SJCRH30 (cell line): ENCODE results near the gene FAM174C. TPM values are rescaled to one million over a fixed set of nuclear protein-coding genes. Genes with fewer than 3 reads are reported as not detected.
"Not testable (repeated sequence)": the region's sequence is repeated elsewhere in the genome, so short reads cannot be mapped to it uniquely, and the experiment has no call there.

Source experiments
- DNase-seq, 2 experiments: peaks; one replicate each; pipeline ENCODE4 v3.0.0-alpha.2; 2015 to 2020
- H3K27ac ChIP-seq: fragments of 250-450 bp; sonication (Bioruptor Pico); 2 replicates; pipeline ENCODE4 v1.5.1; 2020; ENCODE audit warnings: mild to moderate bottlenecking, moderate library complexity
- H3K27me3 ChIP-seq: fragments of 250-450 bp; sonication (Bioruptor Pico); 2 replicates; pipeline ENCODE4 v1.5.1; 2020; ENCODE audit warnings: mild to moderate bottlenecking, moderate library complexity
- H3K36me3 ChIP-seq: fragments of 250-450 bp; sonication (Bioruptor Pico); 2 replicates; pipeline ENCODE4 v1.5.1; 2020; ENCODE audit warnings: mild to moderate bottlenecking, moderate library complexity
- H3K4me1 ChIP-seq: fragments of 250-450 bp; sonication (Bioruptor Pico); 2 replicates; pipeline ENCODE4 v1.5.1; 2020; ENCODE audit warnings: mild to moderate bottlenecking, moderate library complexity
- H3K4me3 ChIP-seq: fragments of 250-450 bp; sonication (Bioruptor Pico); 2 replicates; pipeline ENCODE4 v1.5.1; 2020; ENCODE audit warnings: mild to moderate bottlenecking, moderate library complexity
- H3K9me3 ChIP-seq: fragments of 250-450 bp; sonication (Bioruptor Pico); replicated peaks from 2 replicates; pipeline ENCODE4 v1.5.1; 2020; ENCODE audit warnings: mild to moderate bottlenecking, moderate library complexity
- total RNA-seq: library from RNA; depleted of rRNA; stranded (reverse); fragments of >200 nt; shearing (Covaris generic); gene quantifications from 2 replicates; pipeline ENCODE4 v1.2.3, GENCODE V29; 2014

The FAM174C gene
- total RNA-seq, 1 experiment from 2014 or later, result 25.1 TPM

DNA sequence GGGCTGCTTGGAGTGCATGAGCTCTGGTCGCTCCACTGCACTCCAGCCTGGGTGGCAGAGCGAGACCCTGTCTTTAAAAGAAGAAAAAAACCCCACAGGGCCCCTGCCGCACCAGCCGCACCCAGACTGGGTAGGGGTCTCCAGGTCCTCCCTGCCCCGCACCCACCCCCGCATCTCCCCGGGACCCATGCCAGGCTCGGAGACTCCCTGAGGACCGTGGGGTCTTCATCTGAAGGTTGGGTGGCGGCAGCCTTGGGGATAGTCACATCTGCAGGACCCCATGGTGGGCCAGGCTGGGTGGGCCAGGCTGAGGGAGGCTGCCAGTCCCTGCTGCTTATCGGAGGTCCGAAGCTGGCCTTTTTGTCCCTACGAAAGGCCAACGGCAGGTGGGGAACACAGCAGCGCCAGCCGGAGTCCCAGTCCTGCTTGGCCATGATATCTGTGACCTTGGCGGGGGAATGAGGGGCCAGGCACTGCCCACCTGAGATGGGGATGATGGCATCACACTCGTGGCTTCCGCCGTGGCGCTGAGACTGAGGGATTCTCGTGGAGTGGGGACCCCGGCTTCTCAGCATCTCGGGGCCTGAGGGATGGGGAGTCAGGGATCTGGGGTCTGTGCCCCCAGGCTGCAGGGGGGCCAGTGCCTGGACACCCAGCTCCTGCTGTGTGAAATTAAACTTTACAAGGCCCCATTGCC, 21.4 kb downstream of the FAM174C start:
- DNase-seq, result no peak
- peaks cover 17% of the 10 kb centered on the region for H3K27me3 ChIP-seq
- no peaks in the 10 kb centered on the region for H3K36me3 ChIP-seq
- H3K27ac ChIP-seq, result no peak overlapping the region
- H3K4me3 ChIP-seq, result no peak overlapping the region
- no peaks in the 10 kb centered on the region; the same call in 1 of the 2 replicates for H3K4me1 ChIP-seq
- no peaks in the 10 kb centered on the region for H3K9me3 ChIP-seq

DNA sequence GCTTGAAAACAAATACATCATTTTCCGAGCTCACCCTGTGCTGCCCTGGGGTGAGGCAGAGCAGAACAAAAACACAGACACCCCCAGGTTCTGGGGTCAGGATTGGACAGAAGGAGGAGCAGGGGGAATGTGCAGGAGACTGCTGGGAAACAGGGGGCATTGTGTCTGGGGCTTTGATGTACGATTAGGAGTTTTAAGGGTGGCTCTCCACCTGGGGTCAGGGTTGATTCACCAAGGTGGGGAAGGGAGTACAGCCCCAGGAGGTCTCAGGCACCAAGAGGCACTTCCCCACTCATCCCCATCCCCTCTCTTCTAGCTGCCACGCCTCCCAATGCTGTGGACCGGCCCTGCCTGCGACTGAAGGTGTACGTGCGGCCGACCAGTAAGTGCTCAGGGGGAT, 22.9 kb downstream of the FAM174C start:
- Histone ChIP-seq H3K4me3 (no peak overlapping the region), H3K27ac (no peak overlapping the region), H3K27me3 (peaks cover 17% of the 10 kb centered on the region), H3K9me3 (no peaks in the 10 kb centered on the region), H3K4me1 (no peaks in the 10 kb centered on the region), H3K36me3 (no peaks in the 10 kb centered on the region)
- no peak for DNase-seq

DNA sequence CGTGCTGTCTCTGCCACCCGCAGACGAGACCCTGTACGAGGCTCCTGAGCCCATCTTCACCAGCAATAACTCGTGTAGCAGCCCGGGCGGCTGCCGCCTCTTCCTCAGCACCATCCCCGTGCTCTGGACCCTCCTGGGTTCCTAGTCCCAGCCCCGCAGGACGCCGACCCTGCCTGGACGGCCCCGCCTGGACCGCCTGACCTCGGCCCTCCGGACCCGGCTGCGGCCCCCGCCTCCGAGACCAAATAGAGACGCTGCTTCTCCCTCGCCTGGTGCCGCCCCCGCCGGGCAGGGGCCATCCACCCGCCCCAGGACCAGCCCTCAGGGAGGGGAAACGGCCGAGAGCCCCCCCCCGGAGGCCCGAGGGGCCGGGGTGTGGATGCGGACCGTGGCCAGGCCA, 24.5 kb downstream of the FAM174C start:
- no peak for DNase-seq
- Histone ChIP-seq H3K9me3 (no peaks in the 10 kb centered on the region), H3K4me1 (no peaks in the 10 kb centered on the region), H3K27ac (no peak overlapping the region), H3K27me3 (peaks cover 19% of the 10 kb centered on the region), H3K36me3 (no peaks in the 10 kb centered on the region), H3K4me3 (no peak overlapping the region)

DNA sequence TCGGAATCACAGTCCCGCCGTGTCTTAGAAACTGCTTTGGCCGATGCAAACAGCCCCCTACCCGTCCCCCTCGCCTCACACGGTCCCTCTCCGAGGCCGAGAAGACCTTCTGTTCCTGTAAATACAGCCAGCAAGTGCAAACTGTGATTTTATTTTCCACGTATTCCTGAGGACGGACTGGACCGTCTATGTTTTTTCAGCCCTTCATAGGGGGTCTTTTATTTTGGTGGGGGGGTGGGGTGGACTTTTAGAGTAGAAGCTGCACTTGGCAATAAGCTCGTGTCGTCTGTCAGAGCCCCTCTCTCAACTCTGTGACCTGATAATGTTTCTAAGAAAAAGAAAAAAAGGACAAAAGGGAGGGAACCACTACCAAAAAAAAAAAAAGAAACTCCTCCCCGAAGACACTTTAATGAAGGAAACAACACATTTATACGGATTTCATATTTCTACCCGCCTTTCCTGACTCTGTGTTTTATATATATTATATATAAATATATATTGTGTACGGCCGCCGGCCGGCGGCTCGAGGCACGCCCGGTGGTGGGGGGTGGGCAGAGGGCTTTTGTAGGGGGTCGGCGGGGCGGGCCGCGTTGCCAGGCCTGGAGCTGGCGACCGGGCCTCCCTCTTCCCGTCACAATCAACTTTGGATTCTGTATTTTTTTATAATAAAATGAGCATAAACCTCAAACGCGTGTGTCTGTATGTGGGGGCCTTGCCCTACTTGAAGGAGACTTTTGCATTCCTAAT, 25.6 kb downstream of the FAM174C start:
- Histone ChIP-seq H3K36me3 (no peaks in the 10 kb centered on the region), H3K27me3 (peaks cover 19% of the 10 kb centered on the region), H3K4me3 (no peak overlapping the region), H3K4me1 (no peaks in the 10 kb centered on the region), H3K27ac (no peak overlapping the region), H3K9me3 (no peaks in the 10 kb centered on the region)
- no peak for DNase-seq

DNA sequence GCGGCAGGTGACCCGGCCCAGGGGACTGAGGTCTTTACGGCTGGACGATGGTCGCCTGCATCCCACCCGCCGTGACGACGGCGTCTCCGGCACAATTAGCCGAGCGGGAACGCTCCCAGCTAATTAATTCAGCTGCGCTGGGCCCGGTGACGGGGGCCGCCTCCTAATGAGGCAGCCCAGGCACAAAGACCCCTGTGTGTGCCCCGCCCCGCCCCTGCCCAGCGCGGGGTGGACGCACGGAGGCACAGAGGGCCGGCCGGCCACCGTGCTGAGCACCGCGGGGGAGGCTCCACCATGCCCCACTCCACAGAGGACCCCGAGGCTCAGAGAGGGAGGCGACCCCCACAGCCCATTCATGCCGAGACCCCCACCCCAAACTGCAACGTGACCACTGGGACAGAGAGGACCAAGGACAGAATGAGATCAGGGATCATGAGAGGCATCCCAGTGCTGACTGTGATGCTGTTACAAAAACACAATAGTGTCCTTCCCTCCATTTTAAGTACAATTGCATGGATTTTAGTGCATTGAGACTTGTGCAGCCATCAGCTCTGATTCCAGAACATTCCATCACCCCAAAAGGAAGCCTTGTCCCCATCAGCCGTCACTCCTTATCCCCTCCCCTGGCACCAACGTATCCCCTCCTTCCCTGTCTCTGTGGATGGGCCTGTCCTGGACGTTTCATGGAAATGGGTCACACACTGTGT, 27.4 kb downstream of the FAM174C start:
- no peaks in the 10 kb centered on the region for H3K4me1 ChIP-seq
- no peaks in the 10 kb centered on the region for H3K9me3 ChIP-seq
- H3K27ac ChIP-seq, result no peak overlapping the region
- no peaks in the 10 kb centered on the region for H3K36me3 ChIP-seq
- H3K4me3 ChIP-seq, result no peak overlapping the region
- no peak for DNase-seq
- peaks cover 19% of the 10 kb centered on the region for H3K27me3 ChIP-seq

DNA sequence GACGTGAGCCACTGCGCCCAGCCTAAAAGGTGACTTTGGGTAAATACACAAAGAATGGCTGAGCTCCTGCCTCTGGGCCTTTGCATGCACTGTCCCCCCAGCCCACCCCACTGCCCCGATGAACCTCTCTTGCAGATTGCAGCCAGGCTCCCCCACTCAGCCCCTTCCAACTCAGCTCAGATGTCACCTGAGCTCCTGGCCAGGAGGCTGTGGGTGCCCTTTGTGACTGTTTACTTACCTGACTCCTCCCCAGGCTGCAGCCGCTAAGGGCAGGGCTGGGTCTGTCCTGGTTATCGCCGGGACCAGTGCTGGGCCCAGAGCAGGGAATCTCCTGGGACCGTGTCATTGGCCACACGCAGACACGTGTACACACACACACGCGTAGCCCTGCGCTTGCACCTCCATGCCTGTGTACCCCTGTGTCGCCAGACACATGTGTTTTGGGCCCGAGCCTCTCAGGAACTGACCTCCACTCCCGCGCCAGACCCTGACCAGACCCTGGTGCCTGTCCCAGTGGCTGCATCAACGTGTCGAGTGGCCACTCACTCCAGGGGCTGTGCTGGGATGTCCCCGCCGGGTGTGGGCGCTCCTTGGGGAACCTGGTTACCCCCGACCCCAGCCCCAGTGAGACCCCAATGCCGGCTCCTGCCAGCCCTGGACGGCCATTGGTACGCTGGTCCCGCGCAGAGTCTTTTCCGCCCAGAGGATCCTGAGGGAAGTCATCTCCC, 29.0 kb downstream of the FAM174C start:
- H3K4me1 ChIP-seq, result no peaks in the 10 kb centered on the region
- DNase-seq, result no peak
- no peak overlapping the region for H3K27ac ChIP-seq
- H3K27me3 ChIP-seq, result peaks cover 24% of the 10 kb centered on the region
- H3K4me3 ChIP-seq, result no peak overlapping the region
- no peaks in the 10 kb centered on the region for H3K9me3 ChIP-seq
- no peaks in the 10 kb centered on the region for H3K36me3 ChIP-seq

DNA sequence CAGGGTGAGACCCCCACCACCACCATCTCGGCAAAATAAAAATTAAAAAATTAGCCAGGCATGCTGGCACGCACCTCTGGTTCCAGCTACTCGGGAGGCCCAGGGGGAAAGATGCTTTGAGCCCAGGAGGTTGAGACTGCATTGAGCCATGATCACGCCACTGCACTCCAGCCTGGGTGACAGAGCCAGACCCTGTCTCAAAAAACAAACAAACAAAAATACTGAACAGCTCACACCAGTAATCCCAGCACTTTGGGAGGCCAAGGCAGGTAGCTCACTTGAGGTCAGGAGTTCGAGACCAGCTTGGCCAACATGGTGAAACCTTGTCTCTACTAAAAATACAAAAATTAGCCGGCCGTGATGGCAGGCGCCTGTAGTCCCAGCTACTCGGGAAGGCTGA, 30.0 kb downstream of the FAM174C start:
- H3K4me3 ChIP-seq, H3K4me1 ChIP-seq, H3K9me3 ChIP-seq, H3K36me3 ChIP-seq, H3K27ac ChIP-seq, DNase-seq: not testable (repeated sequence)
- H3K27me3 ChIP-seq, result peaks cover 31% of the 10 kb centered on the region

DNA sequence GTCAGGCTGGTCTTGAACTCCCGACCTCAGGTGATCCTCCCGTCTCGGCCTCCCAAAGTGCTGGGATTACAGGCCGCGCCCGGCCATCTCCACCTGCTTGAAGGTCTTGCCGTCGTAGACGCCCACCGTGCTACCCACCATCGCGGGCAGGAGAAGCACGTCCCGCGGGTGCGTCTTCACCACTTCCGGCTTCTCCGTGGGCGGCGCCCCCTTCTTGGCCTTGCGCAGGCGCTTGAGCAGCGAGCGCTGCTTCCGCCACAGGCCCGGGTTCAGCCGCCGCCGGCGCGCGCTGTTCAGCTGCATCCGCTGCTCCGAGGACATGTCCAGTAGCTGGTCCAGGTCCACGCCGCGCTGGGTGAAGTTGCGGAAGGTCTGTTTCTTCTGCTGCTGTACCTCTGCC, 32.0 kb downstream of the FAM174C start:
- H3K4me1 ChIP-seq, result peaks cover 10% of the 10 kb centered on the region
- no peak for DNase-seq
- H3K9me3 ChIP-seq, result no peaks in the 10 kb centered on the region
- H3K27ac ChIP-seq, result no peak overlapping the region
- H3K27me3 ChIP-seq, result peaks cover 29% of the 10 kb centered on the region
- H3K36me3 ChIP-seq, result no peaks in the 10 kb centered on the region
- no peak overlapping the region for H3K4me3 ChIP-seq

DNA sequence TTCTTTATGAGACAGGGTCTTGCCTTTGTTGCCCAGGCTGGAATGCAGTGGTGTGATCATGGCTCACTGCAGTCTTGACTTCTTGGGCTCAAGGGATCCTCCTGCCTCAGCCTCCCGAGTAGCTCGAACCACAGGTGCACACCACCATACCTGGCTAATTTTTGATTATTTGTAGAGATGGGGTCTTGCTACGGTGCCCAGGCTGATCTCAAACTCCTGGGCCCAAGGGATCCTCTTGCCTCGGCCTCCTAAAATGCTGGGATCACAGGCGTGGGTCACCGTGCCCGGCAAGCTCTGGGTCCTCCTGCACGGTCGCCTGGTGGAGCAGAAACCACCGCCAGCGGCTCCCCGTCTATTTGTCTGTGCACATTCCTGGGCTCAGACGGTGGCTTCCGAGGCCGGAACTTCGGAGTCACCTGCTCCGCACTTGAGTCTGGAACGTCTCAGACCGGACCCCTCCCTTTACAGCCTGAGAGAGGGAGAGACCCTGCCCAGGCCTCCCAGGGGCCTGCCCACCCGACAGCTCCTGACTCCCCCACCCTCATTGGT, 32.5 kb downstream of the FAM174C start:
- DNase-seq, result no peak
- no peak overlapping the region for H3K27ac ChIP-seq
- H3K4me3 ChIP-seq, result no peak overlapping the region
- H3K27me3 ChIP-seq, result peaks cover 24% of the 10 kb centered on the region
- no peaks in the 10 kb centered on the region for H3K9me3 ChIP-seq
- no peaks in the 10 kb centered on the region for H3K36me3 ChIP-seq
- peaks cover 13% of the 10 kb centered on the region for H3K4me1 ChIP-seq

DNA sequence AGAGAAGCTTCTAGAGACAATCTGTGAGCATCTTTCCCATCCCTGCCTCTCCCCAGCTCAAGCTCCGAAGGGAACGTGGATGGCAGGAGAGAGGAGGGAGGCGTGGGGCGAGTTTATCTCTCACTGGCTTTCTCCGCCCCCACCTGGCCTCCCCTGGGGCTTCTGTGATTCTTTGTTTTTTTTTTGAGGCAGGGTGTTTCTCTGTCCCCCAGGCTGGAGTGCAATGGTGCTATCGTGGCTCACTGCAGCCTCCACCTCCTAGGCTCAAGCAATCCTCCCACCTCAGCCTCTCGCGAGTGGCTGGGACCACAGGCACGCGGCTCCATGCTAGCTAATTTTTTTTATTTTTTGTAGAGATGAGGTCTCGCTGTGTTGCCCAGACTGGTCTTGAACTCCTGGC, 33.4 kb downstream of the FAM174C start:
- H3K4me1 ChIP-seq, result peaks cover 22% of the 10 kb centered on the region
- H3K9me3 ChIP-seq, result no peaks in the 10 kb centered on the region
- no peak for DNase-seq
- peaks cover 15% of the 10 kb centered on the region for H3K27me3 ChIP-seq
- H3K36me3 ChIP-seq, result no peaks in the 10 kb centered on the region
- H3K27ac ChIP-seq, result no peak overlapping the region
- no peak overlapping the region for H3K4me3 ChIP-seq

DNA sequence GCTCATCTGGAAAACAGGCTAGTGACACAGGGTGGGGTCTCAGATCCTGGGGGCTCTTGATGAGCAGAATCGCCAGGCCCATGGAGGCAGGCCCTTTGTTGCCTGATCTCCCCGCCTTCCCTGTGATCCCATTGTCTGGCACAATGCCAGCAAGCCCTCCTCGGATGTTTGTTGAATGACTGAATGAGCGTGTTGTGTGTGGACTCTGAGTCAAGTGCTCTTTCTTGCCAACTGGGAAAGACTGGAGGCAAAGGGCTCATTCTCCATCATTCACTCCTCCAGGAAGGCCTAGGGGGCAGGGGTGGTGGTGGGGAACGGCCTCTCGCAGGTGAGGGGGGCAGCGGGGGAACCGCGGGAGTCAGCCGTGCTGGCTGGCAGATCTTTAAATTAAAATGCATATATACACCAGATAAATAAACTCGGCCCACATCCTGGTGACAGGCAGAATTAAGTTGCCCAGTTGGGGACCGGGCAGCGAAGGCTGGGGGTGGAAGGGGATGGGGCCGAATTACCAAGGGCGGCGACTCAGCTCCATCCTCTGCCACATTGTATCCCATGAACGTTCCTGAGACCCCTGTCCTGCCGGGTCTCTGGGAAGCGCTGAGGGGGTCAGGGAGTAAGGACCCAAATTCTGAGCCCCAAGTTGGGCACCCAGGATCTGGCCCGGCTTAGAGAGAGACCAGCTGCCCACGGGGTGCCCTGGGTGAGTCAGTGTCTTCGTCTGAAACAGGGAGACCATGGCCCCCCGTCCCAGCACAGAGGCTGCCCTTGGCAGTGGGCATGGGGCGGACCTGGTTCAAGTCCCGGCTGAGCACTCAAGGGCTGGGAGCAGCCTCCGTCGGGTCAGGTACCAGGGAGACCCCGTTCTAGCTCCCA, 34.9 kb downstream of the FAM174C start:
- H3K4me3 ChIP-seq, result no peak overlapping the region
- H3K9me3 ChIP-seq, result no peaks in the 10 kb centered on the region
- H3K36me3 ChIP-seq, result no peaks in the 10 kb centered on the region
- H3K27ac ChIP-seq, result no peak overlapping the region
- H3K27me3 ChIP-seq, result peaks cover 14% of the 10 kb centered on the region; the same call in 1 of the 2 replicates
- DNase-seq, result peak in 1 of 2 experiments; percentile 36
- H3K4me1 ChIP-seq, result peaks cover 30% of the 10 kb centered on the region

DNA sequence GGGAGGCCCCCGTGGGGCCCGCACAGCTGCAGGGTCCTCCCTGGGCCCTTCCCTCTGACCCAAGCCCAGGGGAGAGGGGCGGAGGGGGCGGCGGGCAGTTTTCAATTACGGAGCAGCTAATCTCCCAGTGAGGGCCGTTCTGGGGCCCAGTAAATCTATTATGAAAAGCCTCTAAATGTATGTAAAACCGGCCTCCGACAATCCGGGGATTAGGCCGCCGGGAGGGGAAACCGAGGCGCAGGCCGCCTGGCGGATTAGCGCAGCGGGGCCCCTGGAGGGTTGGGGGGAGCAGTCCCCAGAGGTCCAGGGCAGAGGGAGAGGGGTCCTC, 35.5 kb downstream of the FAM174C start:
- H3K36me3 ChIP-seq, result no peaks in the 10 kb centered on the region
- DNase-seq, result no peak
- no peaks in the 10 kb centered on the region for H3K9me3 ChIP-seq
- peak overlapping the region; percentile 33; the same call in 1 of the 2 replicates for H3K4me3 ChIP-seq
- peaks cover 14% of the 10 kb centered on the region; the same call in 1 of the 2 replicates for H3K27me3 ChIP-seq
- H3K27ac ChIP-seq, result no peak overlapping the region
- peaks cover 30% of the 10 kb centered on the region for H3K4me1 ChIP-seq

DNA sequence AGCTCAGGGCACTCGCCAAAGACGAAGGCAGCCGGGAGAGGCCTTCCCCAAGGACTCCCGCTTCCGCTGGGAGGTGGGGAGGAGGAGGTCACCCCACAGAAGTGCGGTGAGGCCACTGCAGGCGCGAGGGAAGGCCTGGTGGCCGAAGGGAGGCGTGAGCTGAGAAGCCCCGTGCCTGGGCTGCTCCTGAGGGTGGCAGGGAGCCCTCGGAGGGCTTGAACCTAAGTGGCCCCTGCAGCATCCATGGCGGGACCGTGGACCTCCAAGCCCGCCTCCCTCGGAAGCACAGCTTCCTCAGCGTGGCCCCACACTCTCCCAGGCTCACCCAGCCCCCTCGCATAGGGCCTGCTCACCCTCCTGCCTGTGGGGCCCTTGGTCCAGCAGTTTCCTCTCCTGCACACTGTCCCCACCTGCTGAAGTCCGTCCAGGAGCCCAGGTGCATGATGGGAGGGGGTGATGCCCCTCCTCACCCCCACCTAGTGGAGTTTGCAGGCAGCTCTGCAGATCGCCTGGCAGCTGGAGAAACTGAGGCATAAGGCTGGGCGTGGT, 36.3 kb downstream of the FAM174C start:
- Histone ChIP-seq H3K4me3 (peak overlapping the region; percentile 33), H3K4me1 (peaks cover 30% of the 10 kb centered on the region), H3K27me3 (peaks cover 14% of the 10 kb centered on the region; the same call in 1 of the 2 replicates), H3K36me3 (no peaks in the 10 kb centered on the region), H3K9me3 (no peaks in the 10 kb centered on the region), H3K27ac (peak overlapping the region; percentile 76)
- peak; percentile 71 to 74 for DNase-seq
